ENCODE data around the gene TGFB2. TPM values are rescaled to one million over a fixed set of nuclear protein-coding genes. Genes with fewer than 3 reads are reported as not detected.

The TGFB2 gene
- polyA plus RNA-seq, 1 donor from 2014 or later, result 0.10 TPM

- H3K79me2 ChIP-seq (replicated peaks; ENCODE audit: insufficient read depth, low read length), result no peaks in the 10 kb centered on the region
- H3K36me3 ChIP-seq (ENCODE audit: insufficient read depth, low read length), result no peaks in the 10 kb centered on the region
- H3K27ac ChIP-seq (ENCODE audit: low read length), result no peak overlapping the region
- H3K9me3 ChIP-seq (ENCODE audit: low read length), result no peaks in the 10 kb centered on the region
- no peak overlapping the region for H3K9ac ChIP-seq (ENCODE audit: low read length)
- TF ChIP-seq, protein P1, sequence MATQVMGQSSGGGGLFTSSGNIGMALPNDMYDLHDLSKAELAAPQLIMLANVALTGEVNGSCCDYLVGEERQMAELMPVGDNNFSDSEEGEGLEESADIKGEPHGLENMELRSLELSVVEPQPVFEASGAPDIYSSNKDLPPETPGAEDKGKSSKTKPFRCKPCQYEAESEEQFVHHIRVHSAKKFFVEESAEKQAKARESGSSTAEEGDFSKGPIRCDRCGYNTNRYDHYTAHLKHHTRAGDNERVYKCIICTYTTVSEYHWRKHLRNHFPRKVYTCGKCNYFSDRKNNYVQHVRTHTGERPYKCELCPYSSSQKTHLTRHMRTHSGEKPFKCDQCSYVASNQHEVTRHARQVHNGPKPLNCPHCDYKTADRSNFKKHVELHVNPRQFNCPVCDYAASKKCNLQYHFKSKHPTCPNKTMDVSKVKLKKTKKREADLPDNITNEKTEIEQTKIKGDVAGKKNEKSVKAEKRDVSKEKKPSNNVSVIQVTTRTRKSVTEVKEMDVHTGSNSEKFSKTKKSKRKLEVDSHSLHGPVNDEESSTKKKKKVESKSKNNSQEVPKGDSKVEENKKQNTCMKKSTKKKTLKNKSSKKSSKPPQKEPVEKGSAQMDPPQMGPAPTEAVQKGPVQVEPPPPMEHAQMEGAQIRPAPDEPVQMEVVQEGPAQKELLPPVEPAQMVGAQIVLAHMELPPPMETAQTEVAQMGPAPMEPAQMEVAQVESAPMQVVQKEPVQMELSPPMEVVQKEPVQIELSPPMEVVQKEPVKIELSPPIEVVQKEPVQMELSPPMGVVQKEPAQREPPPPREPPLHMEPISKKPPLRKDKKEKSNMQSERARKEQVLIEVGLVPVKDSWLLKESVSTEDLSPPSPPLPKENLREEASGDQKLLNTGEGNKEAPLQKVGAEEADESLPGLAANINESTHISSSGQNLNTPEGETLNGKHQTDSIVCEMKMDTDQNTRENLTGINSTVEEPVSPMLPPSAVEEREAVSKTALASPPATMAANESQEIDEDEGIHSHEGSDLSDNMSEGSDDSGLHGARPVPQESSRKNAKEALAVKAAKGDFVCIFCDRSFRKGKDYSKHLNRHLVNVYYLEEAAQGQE (IDR thresholded peaks at IDR 0.05; ENCODE audit: borderline replicate concordance), result no peak
- TF ChIP-seq MXI1 (conservative IDR thresholded peaks at IDR 0.05; ENCODE audit: poor library complexity, severe bottlenecking) (no peak), SMC3 (conservative IDR thresholded peaks at IDR 0.05; ENCODE audit: poor library complexity) (no peak), EP300 (conservative IDR thresholded peaks at IDR 0.05; ENCODE audit: poor library complexity, severe bottlenecking) (no peak), TAF1 (IDR thresholded peaks at IDR 0.05; ENCODE audit: low read depth) (no peak), CTCF (IDR thresholded peaks at IDR 0.05; ENCODE audit: poor library complexity, severe bottlenecking) (no peak), RAD21 (conservative IDR thresholded peaks at IDR 0.05) (no peak)
- no peak overlapping the region for H2AFZ ChIP-seq (ENCODE audit: low read depth, low read length)
- no peak overlapping the region for H3K4me3 ChIP-seq (ENCODE audit: low read length)
- no peaks in the 10 kb centered on the region for H3F3A ChIP-seq (ENCODE audit: insufficient read depth, low read length, poor library complexity, severe bottlenecking)
- H3K4me2 ChIP-seq (ENCODE audit: low read length), result no peak overlapping the region
- H4K20me1 ChIP-seq (ENCODE audit: insufficient read depth), result no peaks in the 10 kb centered on the region
- H3K9me2 ChIP-seq (ENCODE audit: insufficient read depth, low read length), result no peaks in the 10 kb centered on the region
- H3K27me3 ChIP-seq (ENCODE audit: insufficient read depth, low read depth, low read length), result peaks cover 27% of the 10 kb centered on the region
Observed at GRCh38 chr1:218348628-218349071, 3.5 kb downstream of the TGFB2 start.

GRCh38 chr1:218349348-218350034 is 4.4 kb downstream of the TGFB2 start:
- Histone ChIP-seq H2AFZ (ENCODE audit: low read depth, low read length) (no peak overlapping the region), H3K36me3 (ENCODE audit: insufficient read depth, low read length) (no peaks in the 10 kb centered on the region), H3K27ac (ENCODE audit: low read length) (no peak overlapping the region), H3K27me3 (ENCODE audit: insufficient read depth, low read depth, low read length) (peaks cover 26% of the 10 kb centered on the region), H3F3A (ENCODE audit: insufficient read depth, low read length, poor library complexity, severe bottlenecking) (no peaks in the 10 kb centered on the region), H3K4me2 (ENCODE audit: low read length) (no peak overlapping the region), H3K9me3 (ENCODE audit: low read length) (no peaks in the 10 kb centered on the region), H3K9ac (ENCODE audit: low read length) (no peak overlapping the region), H3K9me2 (ENCODE audit: insufficient read depth, low read length) (no peaks in the 10 kb centered on the region), H3K79me2 (replicated peaks; ENCODE audit: insufficient read depth, low read length) (no peaks in the 10 kb centered on the region), H3K4me3 (ENCODE audit: low read length) (no peak overlapping the region), H4K20me1 (ENCODE audit: insufficient read depth) (no peaks in the 10 kb centered on the region)
- TF ChIP-seq EZH2 (IDR thresholded peaks at IDR 0.05; ENCODE audit: borderline replicate concordance, insufficient read depth, low read length, poor library complexity, severe bottlenecking) (no peak), SMC3 (conservative IDR thresholded peaks at IDR 0.05; ENCODE audit: poor library complexity) (no peak), MXI1 (conservative IDR thresholded peaks at IDR 0.05; ENCODE audit: poor library complexity, severe bottlenecking) (no peak), CTCF (IDR thresholded peaks at IDR 0.05; ENCODE audit: poor library complexity, severe bottlenecking) (no peak), POLR2AphosphoS5 (IDR thresholded peaks at IDR 0.05) (no peak), EP300 (conservative IDR thresholded peaks at IDR 0.05; ENCODE audit: poor library complexity, severe bottlenecking) (no peak), TAF1 (IDR thresholded peaks at IDR 0.05; ENCODE audit: low read depth) (no peak), RAD21 (conservative IDR thresholded peaks at IDR 0.05) (no peak)
- TF ChIP-seq, protein P1 (IDR thresholded peaks at IDR 0.05; ENCODE audit: borderline replicate concordance), result no peak

All from neural cell (in vitro differentiated cells).